MCF 10A (cell line): ENCODE measurements around the gene HCST. TPM values are rescaled to one million over a fixed set of nuclear protein-coding genes. Genes with fewer than 3 reads are reported as not detected.

Source experiments
- BruUV-seq: library from RNA; stranded (reverse); fragments of 400-500 nt; replicated peaks from 2 replicates; lab custom pipeline; 2021; lab: Mats Ljungman, UMichigan
- CTCF ChIA-PET: fragments of 300-600 bp; sonication (Branson Sonifier 250); formaldehyde crosslinking; extraction: SDS; loops from one replicate; lab custom pipeline; 2021; ENCODE audit warnings: antibody characterized with exemption, inconsistent platforms; lab: Yijun Ruan, JAX
- POLR2A ChIA-PET: fragments of 300-600, 350-650 bp; sonication (Branson Sonifier 250); formaldehyde crosslinking; extraction: SDS; loops from one replicate; lab custom pipeline; 2020; ENCODE audit warnings: antibody characterized with exemption, inconsistent platforms; lab: Yijun Ruan, JAX
- DNase-seq: peaks from one replicate; pipeline ENCODE4 v3.0.0-alpha.2; 2018; ENCODE audit not compliant: unreplicated experiment
- H3K27ac Mint-ChIP-seq: one replicate; pipeline ENCODE4 v1.8.0; 2022; ENCODE audit warnings: mild to moderate bottlenecking, low read depth, mixed read lengths; ENCODE audit not compliant: unreplicated experiment
- H3K27me3 Mint-ChIP-seq: one replicate; pipeline ENCODE4 v1.8.0; 2022; ENCODE audit warnings: mixed read lengths; ENCODE audit not compliant: insufficient read depth, unreplicated experiment
- H3K36me3 Mint-ChIP-seq: one replicate; pipeline ENCODE4 v1.8.0; 2022; ENCODE audit warnings: mild to moderate bottlenecking, moderate library complexity, mixed read lengths; ENCODE audit not compliant: insufficient read depth, unreplicated experiment
- H3K4me1 Mint-ChIP-seq: one replicate; pipeline ENCODE4 v1.8.0; 2022; ENCODE audit warnings: mixed read lengths; ENCODE audit not compliant: insufficient read depth, unreplicated experiment
- H3K4me3 Mint-ChIP-seq: one replicate; pipeline ENCODE4 v1.8.0; 2022; ENCODE audit warnings: mild to moderate bottlenecking, moderate library complexity, mixed read lengths; ENCODE audit not compliant: unreplicated experiment
- H3K9me3 Mint-ChIP-seq: one replicate; pipeline ENCODE4 v1.8.0; 2022; ENCODE audit warnings: mixed read lengths; ENCODE audit not compliant: unreplicated experiment
- CTCF ChIP-seq: fragments of 200-600 bp; IDR thresholded peaks from one replicate; pipeline ENCODE4 v1.8.0; 2022; ENCODE audit warnings: antibody characterized with exemption, mild to moderate bottlenecking; ENCODE audit not compliant: unreplicated experiment
- intact Hi-C: fragments of 100-400 bp; cut with micrococcal nuclease; formaldehyde crosslinking; loops from 2 replicates; pipeline ENCODE4 v1.14.1; 2022
- total RNA-seq: library from RNA; stranded (reverse); gene quantifications from 2 replicates; pipeline ENCODE4 v1.2.3, GENCODE V29; 2022

The HCST gene
- total RNA-seq, 1 experiment from 2014 or later: not detected

- peaks cover 8% of the 10 kb centered on the region for H3K36me3 Mint-ChIP-seq
- H3K9me3 Mint-ChIP-seq: no peaks in the 10 kb centered on the region
- ChIA-PET CTCF (interaction anchor here (1.1 kb wide), 1 partner anchor 54 kb away, joined by 6 read pairs; no protein-coding TSS in a partner anchor), POLR2A (interaction anchor here (0.6 kb wide), 1 partner anchor 51 kb away, joined by 3 read pairs; no protein-coding TSS in a partner anchor)
- no peaks in the 10 kb centered on the region for H3K27me3 Mint-ChIP-seq
- intact Hi-C loops: loop anchor here (10.0 kb wide), 1 partner anchor 163 kb away; the partner anchor contains the start of gene ARHGAP33
- H3K4me3 Mint-ChIP-seq: peak overlapping the region; percentile 85
- no TSS peak for BruUV-seq
- H3K4me1 Mint-ChIP-seq: peaks cover 32% of the 10 kb centered on the region
- DNase-seq: no peak
- no peak for TF ChIP-seq CTCF
- peak overlapping the region; percentile 73 for H3K27ac Mint-ChIP-seq
These were observed 35.3 kb downstream of the HCST start for GRCh38 chr19:35937345-35938281.

GRCh38 chr19:35938282-35939224, 36.2 kb downstream of the HCST start:
- peaks cover 32% of the 10 kb centered on the region for H3K4me1 Mint-ChIP-seq
- no TSS peak for BruUV-seq
- TF ChIP-seq CTCF: no peak
- H3K27me3 Mint-ChIP-seq: no peaks in the 10 kb centered on the region
- intact Hi-C loops: loop anchor here (10.0 kb wide), 1 partner anchor 164 kb away; the partner anchor contains the start of gene ARHGAP33
- H3K27ac Mint-ChIP-seq: peak overlapping the region; percentile 73
- peaks cover 8% of the 10 kb centered on the region for H3K36me3 Mint-ChIP-seq
- ChIA-PET CTCF (interaction anchor here (0.6 to 1.2 kb wide), 3 partner anchors 49 to 817 kb away, joined by 3 to 4 read pairs (median 3); partner anchors contain the start of gene LIN37), POLR2A (interaction anchor here (0.7 kb wide), 1 partner anchor 12 kb away, joined by 4 read pairs; no protein-coding TSS in a partner anchor)
- no peaks in the 10 kb centered on the region for H3K9me3 Mint-ChIP-seq
- H3K4me3 Mint-ChIP-seq: peak overlapping the region; percentile 85
- no peak for DNase-seq

- Mint-ChIP-seq H3K36me3 (peaks cover 8% of the 10 kb centered on the region), H3K4me3 (no peak overlapping the region), H3K27ac (no peak overlapping the region), H3K9me3 (no peaks in the 10 kb centered on the region), H3K4me1 (peaks cover 32% of the 10 kb centered on the region), H3K27me3 (no peaks in the 10 kb centered on the region)
- no peak for TF ChIP-seq CTCF
- ChIA-PET POLR2A (interaction anchor here (0.7 kb wide), 1 partner anchor 11 kb away, joined by 4 read pairs; no protein-coding TSS in a partner anchor), CTCF (interaction anchor here (0.5 to 1.2 kb wide), 6 partner anchors 10 to 818 kb away, joined by 3 to 4 read pairs (median 4); partner anchors contain the start of genes FXYD7 and LIN37)
- DNase-seq: no peak
- intact Hi-C loops: loop anchor here (10.0 kb wide), 1 partner anchor 165 kb away; the partner anchor contains the start of gene ARHGAP33
- BruUV-seq: no TSS peak
These were observed 37.2 kb downstream of the HCST start for GRCh38 chr19:35939307-35940077.
